ENCODE results near the gene ABTB2. TPM values are rescaled to one million over a fixed set of nuclear protein-coding genes. Genes with fewer than 3 reads are reported as not detected.

ABTB2 gene
- total and polyA plus RNA-seq, 9 of the 15 experiments (the other 6 are each of a cell fraction or from before 2014, with no cell fraction given), result 0.03 to 0.18 (median 0.12) TPM; not detected in 2

GRCh38 chr11:34174412-34175041 lies 183.3 kb downstream of the ABTB2 start (continued):
- no peak for TF ChIP-seq CREB3 (tag; conservative IDR thresholded peaks at IDR 0.05; ENCODE audit: low read depth)
- TF ChIP-seq PBX2 (CRISPR knock-in tag; IDR thresholded peaks at IDR 0.05; ENCODE audit: low read depth), result no peak
- no peak for TF ChIP-seq PBX2 (tag; conservative IDR thresholded peaks at IDR 0.05; ENCODE audit: low read depth)
- peak; percentile 83; the same call in 1 of the 2 replicates for TF ChIP-seq TFAP4 (CRISPR knock-in tag; IDR thresholded peaks at IDR 0.05; ENCODE audit: borderline replicate concordance)
- TF ChIP-seq KDM4B (IDR thresholded peaks at IDR 0.05; ENCODE audit: borderline replicate concordance in 2 of 2, low read depth in 1 of 2), result no peak
- TF ChIP-seq ZFP91 (CRISPR knock-in tag; IDR thresholded peaks at IDR 0.05), result no peak
- no peak for TF ChIP-seq POLR2AphosphoS5 (IDR thresholded peaks at IDR 0.05; ENCODE audit: control insufficient read depth, insufficient read depth, low read depth, low read length)
- TF ChIP-seq ZNF384 (IDR thresholded peaks at IDR 0.05; ENCODE audit: low read depth, low read length), result 0 out of 2 replicates have a peak, but pooled peaks have one; percentile 12
- no peak for TF ChIP-seq U2AF2 (optimal IDR thresholded peaks at IDR 0.05; ENCODE audit: low read depth, low read length)
- no peak for TF ChIP-seq EHMT2 (IDR thresholded peaks at IDR 0.05)
- no peak for TF ChIP-seq NCOR1 (IDR thresholded peaks at IDR 0.05)
- TF ChIP-seq MAZ (CRISPR knock-in tag; conservative IDR thresholded peaks at IDR 0.05 in 1 of 2, IDR thresholded peaks at IDR 0.05 in 1 of 2), result peak; percentile 68 to 71; a peak in 3 of 4 replicates
- no peak for TF ChIP-seq BRD9 (IDR thresholded peaks at IDR 0.05; ENCODE audit: low read depth, partially characterized antibody)
- TF ChIP-seq CBX3 (IDR thresholded peaks at IDR 0.05; ENCODE audit: borderline replicate concordance in 1 of 2, low read length in 2 of 2), result no peak
- TF ChIP-seq MIER1 (IDR thresholded peaks at IDR 0.05; ENCODE audit: low read depth), result no peak
- TF ChIP-seq ZNF175 (CRISPR knock-in tag; IDR thresholded peaks at IDR 0.05; ENCODE audit: low read depth), result no peak
- TF ChIP-seq CTCFL (IDR thresholded peaks at IDR 0.05; ENCODE audit: borderline replicate concordance, insufficient read depth, low read depth, low read length, poor library complexity, severe bottlenecking), result peak; percentile 82
- TF ChIP-seq ZNF232 (CRISPR knock-in tag; IDR thresholded peaks at IDR 0.05), result no peak

Data from K562 (cell line).